GM12875 (cell line): Measurements from ENCODE around the gene LCOR.
A peak's percentile ranks its signal among the peaks of the same experiment; 100 is the strongest.
"Not testable (repeated sequence)": the region's sequence is repeated elsewhere in the genome, so short reads cannot be mapped to it uniquely, and the experiment has no call there.

Experiments
- H3K4me3 ChIP-seq: one replicate; pipeline ENCODE4 v1.5.1; 2011; ENCODE audit warnings: low read depth, low read length, control low read depth
- CTCF ChIP-seq: IDR thresholded peaks from 2 replicates; pipeline ENCODE4 v1.5.1; 2011; ENCODE audit warnings: low read depth, mild to moderate bottlenecking, control low read depth, inconsistent platforms, low read length, moderate library complexity, borderline replicate concordance; ENCODE audit not compliant: insufficient read depth

Gene LCOR

GRCh38 chr10:97031459-97031858 lies 199.4 kb downstream of the LCOR start:
- no peak overlapping the region for H3K4me3 ChIP-seq
- no peak for TF ChIP-seq CTCF

GRCh38 chr10:97032624-97033023 lies 200.5 kb downstream of the LCOR start:
- no peak overlapping the region for H3K4me3 ChIP-seq
- no peak for TF ChIP-seq CTCF

- H3K4me3 ChIP-seq: not testable (repeated sequence)
Observed at GRCh38 chr10:97033841-97034240, 201.7 kb downstream of the LCOR start.

GRCh38 chr10:97034301-97034700 lies 202.2 kb downstream of the LCOR start:
- TF ChIP-seq CTCF: no peak
- no peak overlapping the region for H3K4me3 ChIP-seq

GRCh38 chr10:97034958-97035769 lies 203.1 kb downstream of the LCOR start:
- H3K4me3 ChIP-seq: no peak overlapping the region
- TF ChIP-seq CTCF: no peak

GRCh38 chr10:97037365-97038361 lies 205.6 kb downstream of the LCOR start:
- TF ChIP-seq CTCF: peak; percentile 84
- peak overlapping the region; percentile 8 for H3K4me3 ChIP-seq

GRCh38 chr10:97038688-97039087 lies 206.6 kb downstream of the LCOR start:
- no peak overlapping the region for H3K4me3 ChIP-seq

More at GRCh38 chr10:97038688-97039087, 206.6 kb downstream of the LCOR start:
- TF ChIP-seq CTCF: no peak
